ENCODE data around the gene ZNF341.
"Not testable (repeated sequence)": the region's sequence is repeated elsewhere in the genome, so short reads cannot be mapped to it uniquely, and the experiment has no call there.

ZNF341 gene

GRCh38 chr20:33689493-33689892 lies 42.3 kb upstream of the ZNF341 start:
- Histone ChIP-seq H3K27me3 (ENCODE audit: control insufficient read depth in 2 of 2, insufficient read depth in 2 of 2, low read length in 2 of 2) (no peaks in the 10 kb centered on the region), H3K4me3 (ENCODE audit: low read length in 2 of 2) (no peak overlapping the region), H3K36me3 (ENCODE audit: control insufficient read depth in 2 of 2, insufficient read depth in 2 of 2, low read length in 2 of 2) (no peaks in the 10 kb centered on the region), H3K9me3 (ENCODE audit: control insufficient read depth in 2 of 2, low read length in 2 of 2) (no peaks in the 10 kb centered on the region), H3K4me1 (ENCODE audit: control insufficient read depth in 2 of 2, insufficient read depth in 2 of 2, low read length in 2 of 2) (peaks cover 14 to 16% of the 10 kb centered on the region in 2 donors), H3K9ac (ENCODE audit: low read depth in 1 of 2, low read length in 2 of 2) (no peak overlapping the region), H3K27ac (ENCODE audit: low read depth in 2 of 2, low read length in 2 of 2) (no peak overlapping the region)

GRCh38 chr20:33689973-33690372 lies 41.8 kb upstream of the ZNF341 start:
- no peaks in the 10 kb centered on the region for H3K9me3 ChIP-seq (ENCODE audit: control insufficient read depth in 2 of 2, low read length in 2 of 2)
- peaks cover 10 to 11% of the 10 kb centered on the region in 2 donors for H3K4me1 ChIP-seq (ENCODE audit: control insufficient read depth in 2 of 2, insufficient read depth in 2 of 2, low read length in 2 of 2)
- H3K9ac ChIP-seq (ENCODE audit: low read depth in 1 of 2, low read length in 2 of 2) = no peak overlapping the region
- no peak overlapping the region for H3K27ac ChIP-seq (ENCODE audit: low read depth in 2 of 2, low read length in 2 of 2)
- H3K27me3 ChIP-seq (ENCODE audit: control insufficient read depth in 2 of 2, insufficient read depth in 2 of 2, low read length in 2 of 2) = no peaks in the 10 kb centered on the region
- no peak overlapping the region for H3K4me3 ChIP-seq (ENCODE audit: low read length in 2 of 2)
- no peaks in the 10 kb centered on the region for H3K36me3 ChIP-seq (ENCODE audit: control insufficient read depth in 2 of 2, insufficient read depth in 2 of 2, low read length in 2 of 2)

GRCh38 chr20:33693289-33693688 lies 38.5 kb upstream of the ZNF341 start:
- H3K27ac ChIP-seq (ENCODE audit: low read depth in 2 of 2, low read length in 2 of 2) = no peak overlapping the region

GRCh38 chr20:33693741-33694638 lies 37.8 kb upstream of the ZNF341 start:
- Histone ChIP-seq H3K4me3 (ENCODE audit: low read length in 2 of 2) (no peak overlapping the region), H3K4me1 (ENCODE audit: control insufficient read depth in 2 of 2, insufficient read depth in 2 of 2, low read length in 2 of 2) (no peaks in the 10 kb centered on the region), H3K9ac (ENCODE audit: low read depth in 1 of 2, low read length in 2 of 2) (no peak overlapping the region), H3K36me3 (ENCODE audit: control insufficient read depth in 2 of 2, insufficient read depth in 2 of 2, low read length in 2 of 2) (no peaks in the 10 kb centered on the region), H3K27me3 (ENCODE audit: control insufficient read depth in 2 of 2, insufficient read depth in 2 of 2, low read length in 2 of 2) (no peaks in the 10 kb centered on the region), H3K27ac (ENCODE audit: low read depth in 2 of 2, low read length in 2 of 2) (no peak overlapping the region), H3K9me3 (ENCODE audit: control insufficient read depth in 2 of 2, low read length in 2 of 2) (no peaks in the 10 kb centered on the region)

More at GRCh38 chr20:33693289-33693688, 38.5 kb upstream of the ZNF341 start:
- H3K36me3 ChIP-seq (ENCODE audit: control insufficient read depth in 2 of 2, insufficient read depth in 2 of 2, low read length in 2 of 2) = no peaks in the 10 kb centered on the region
- H3K9me3 ChIP-seq (ENCODE audit: control insufficient read depth in 2 of 2, low read length in 2 of 2) = no peaks in the 10 kb centered on the region
- no peaks in the 10 kb centered on the region for H3K27me3 ChIP-seq (ENCODE audit: control insufficient read depth in 2 of 2, insufficient read depth in 2 of 2, low read length in 2 of 2)
- H3K4me1 ChIP-seq (ENCODE audit: control insufficient read depth in 2 of 2, insufficient read depth in 2 of 2, low read length in 2 of 2) = no peaks in the 10 kb centered on the region
- no peak overlapping the region for H3K9ac ChIP-seq (ENCODE audit: low read depth in 1 of 2, low read length in 2 of 2)
- no peak overlapping the region for H3K4me3 ChIP-seq (ENCODE audit: low read length in 2 of 2)

GRCh38 chr20:33694639-33695012 lies 37.2 kb upstream of the ZNF341 start:
- Histone ChIP-seq H3K9me3 (ENCODE audit: control insufficient read depth in 2 of 2, low read length in 2 of 2) (no peaks in the 10 kb centered on the region), H3K36me3 (ENCODE audit: control insufficient read depth in 2 of 2, insufficient read depth in 2 of 2, low read length in 2 of 2) (no peaks in the 10 kb centered on the region), H3K4me1 (ENCODE audit: control insufficient read depth in 2 of 2, insufficient read depth in 2 of 2, low read length in 2 of 2) (no peaks in the 10 kb centered on the region), H3K27me3 (ENCODE audit: control insufficient read depth in 2 of 2, insufficient read depth in 2 of 2, low read length in 2 of 2) (no peaks in the 10 kb centered on the region), H3K27ac (ENCODE audit: low read depth in 2 of 2, low read length in 2 of 2) (no peak overlapping the region), H3K9ac (ENCODE audit: low read depth in 1 of 2, low read length in 2 of 2) (no peak overlapping the region), H3K4me3 (ENCODE audit: low read length in 2 of 2) (no peak overlapping the region)

- Histone ChIP-seq H3K27ac (ENCODE audit: low read depth in 2 of 2, low read length in 2 of 2) (no peak overlapping the region), H3K9ac (ENCODE audit: low read depth in 1 of 2, low read length in 2 of 2) (no peak overlapping the region)
Measured at GRCh38 chr20:33696448-33696847, 35.3 kb upstream of the ZNF341 start.

GRCh38 chr20:33697129-33697528 lies 34.7 kb upstream of the ZNF341 start:
- no peaks in the 10 kb centered on the region for H3K36me3 ChIP-seq (ENCODE audit: control insufficient read depth in 2 of 2, insufficient read depth in 2 of 2, low read length in 2 of 2)
- no peak overlapping the region for H3K27ac ChIP-seq (ENCODE audit: low read depth in 2 of 2, low read length in 2 of 2)
- H3K9ac ChIP-seq (ENCODE audit: low read depth in 1 of 2, low read length in 2 of 2) = no peak overlapping the region
- no peaks in the 10 kb centered on the region for H3K4me1 ChIP-seq (ENCODE audit: control insufficient read depth in 2 of 2, insufficient read depth in 2 of 2, low read length in 2 of 2)
- H3K4me3 ChIP-seq (ENCODE audit: low read length in 2 of 2) = no peak overlapping the region
- H3K27me3 ChIP-seq (ENCODE audit: control insufficient read depth in 2 of 2, insufficient read depth in 2 of 2, low read length in 2 of 2) = no peaks in the 10 kb centered on the region
- no peaks in the 10 kb centered on the region for H3K9me3 ChIP-seq (ENCODE audit: control insufficient read depth in 2 of 2, low read length in 2 of 2)

More at GRCh38 chr20:33696448-33696847, 35.3 kb upstream of the ZNF341 start:
- Histone ChIP-seq H3K9me3 (ENCODE audit: control insufficient read depth in 2 of 2, low read length in 2 of 2) (no peaks in the 10 kb centered on the region), H3K4me3 (ENCODE audit: low read length in 2 of 2) (no peak overlapping the region), H3K27me3 (ENCODE audit: control insufficient read depth in 2 of 2, insufficient read depth in 2 of 2, low read length in 2 of 2) (no peaks in the 10 kb centered on the region), H3K4me1 (ENCODE audit: control insufficient read depth in 2 of 2, insufficient read depth in 2 of 2, low read length in 2 of 2) (no peaks in the 10 kb centered on the region), H3K36me3 (ENCODE audit: control insufficient read depth in 2 of 2, insufficient read depth in 2 of 2, low read length in 2 of 2) (no peaks in the 10 kb centered on the region)

GRCh38 chr20:33698966-33699365 lies 32.8 kb upstream of the ZNF341 start:
- H3K36me3 ChIP-seq (ENCODE audit: control insufficient read depth in 2 of 2, insufficient read depth in 2 of 2, low read length in 2 of 2); H3K27ac ChIP-seq (ENCODE audit: low read depth in 2 of 2, low read length in 2 of 2); H3K4me3 ChIP-seq (ENCODE audit: low read length in 2 of 2); H3K9ac ChIP-seq (ENCODE audit: low read depth in 1 of 2, low read length in 2 of 2); H3K9me3 ChIP-seq (ENCODE audit: control insufficient read depth in 2 of 2, low read length in 2 of 2); H3K4me1 ChIP-seq (ENCODE audit: control insufficient read depth in 2 of 2, insufficient read depth in 2 of 2, low read length in 2 of 2); H3K27me3 ChIP-seq (ENCODE audit: control insufficient read depth in 2 of 2, insufficient read depth in 2 of 2, low read length in 2 of 2): not testable (repeated sequence)

GRCh38 chr20:33700696-33701441 lies 30.9 kb upstream of the ZNF341 start:
- H3K36me3 ChIP-seq (ENCODE audit: control insufficient read depth in 2 of 2, insufficient read depth in 2 of 2, low read length in 2 of 2); H3K27me3 ChIP-seq (ENCODE audit: control insufficient read depth in 2 of 2, insufficient read depth in 2 of 2, low read length in 2 of 2); H3K9me3 ChIP-seq (ENCODE audit: control insufficient read depth in 2 of 2, low read length in 2 of 2); H3K4me1 ChIP-seq (ENCODE audit: control insufficient read depth in 2 of 2, insufficient read depth in 2 of 2, low read length in 2 of 2); H3K27ac ChIP-seq (ENCODE audit: low read depth in 2 of 2, low read length in 2 of 2); H3K4me3 ChIP-seq (ENCODE audit: low read length in 2 of 2); H3K9ac ChIP-seq (ENCODE audit: low read depth in 1 of 2, low read length in 2 of 2): not testable (repeated sequence)
